HepG2 (cell line): ENCODE results near the gene NR2F1. TPM values are rescaled to one million over a fixed set of nuclear protein-coding genes. Genes with fewer than 3 reads are reported as not detected.
A peak's percentile ranks its signal among the peaks of the same experiment; 100 is the strongest.

Experiments used
- ARNTL ChIP-seq: sonication (generic); formaldehyde crosslinking; IDR thresholded peaks from 2 replicates; pipeline ENCODE4 v1.4.0; 2020; ENCODE audit warnings: mild to moderate bottlenecking, missing genetic modification reagents
- MAX ChIP-seq: IDR thresholded peaks from 2 replicates; pipeline ENCODE4 v1.6.1; 2012; ENCODE audit warnings: inconsistent platforms
- MED13 ChIP-seq: sonication (generic); formaldehyde crosslinking; IDR thresholded peaks from 2 replicates; pipeline ENCODE4 v1.5.0; 2020; ENCODE audit warnings: missing genetic modification reagents
- ZBTB40 ChIP-seq, 2 experiments: fragments of 450-650 bp in 1 of 2; sonication (generic) in 1 of 2; formaldehyde crosslinking in 1 of 2; IDR thresholded peaks; 2 replicates each; pipeline versions ENCODE4 v1.6.1 to v1.8.0; 2016 to 2022; ENCODE audit warnings: antibody characterized with exemption in 1 of 2, mild to moderate bottlenecking in 1 of 2, missing genetic modification reagents in 1 of 2
- ZMYM3 ChIP-seq: sonication (generic); formaldehyde crosslinking; IDR thresholded peaks from 2 replicates; pipeline ENCODE4 v1.5.1; 2020; ENCODE audit warnings: mild to moderate bottlenecking, missing genetic modification reagents
- ZNF276 ChIP-seq: sonication (generic); formaldehyde crosslinking; IDR thresholded peaks from 2 replicates; pipeline ENCODE4 v1.4.0; 2020; ENCODE audit warnings: mild to moderate bottlenecking, low read depth, missing genetic modification reagents
- ZNF557 ChIP-seq: sonication (generic); formaldehyde crosslinking; IDR thresholded peaks from 2 replicates; pipeline ENCODE4 v1.4.0; 2020; ENCODE audit warnings: missing genetic modification reagents
- polyA plus RNA-seq, 8 experiments: library from polyadenylated mRNA; depleted of rRNA in 3 of 8; stranded (reverse) in 7 of 8; unstranded in 1 of 8; fragments of >200 nt; fragmentation: Illumina TruSeq in 4 of 8; extraction: Trizol in 4 of 8; gene quantifications; 2 replicates each; pipeline versions ENCODE4 v1.2.1 to v1.2.3, GENCODE V29; 2011 to 2016; ENCODE audit warnings: low read depth in 4 of 8, missing spikeins in 1 of 8, mixed read lengths in 1 of 8; ENCODE audit not compliant: insufficient read depth in 1 of 8
- total RNA-seq, 5 experiments: library from RNA; depleted of rRNA; stranded (reverse); fragments of >200 nt; fragmentation: Illumina TruSeq; extraction: Trizol; gene quantifications; 2 replicates each; pipeline ENCODE4 v1.2.3, GENCODE V29; 2016; ENCODE audit warnings: low read depth in 1 of 5

NR2F1 gene
- total and polyA plus RNA-seq, 2 of the 13 experiments (the other 11 are each of a cell fraction or from before 2014, with no cell fraction given), result 17.1 to 59.7 TPM

GRCh38 chr5:93580927-93581445, 2.0 kb upstream of the NR2F1 start, which contains the start of gene NR2F1-AS1 (continued):
- TF ChIP-seq ARNTL (0 out of 2 replicates have a peak, but pooled peaks have one; percentile 45), MED13 (0 out of 2 replicates have a peak, but pooled peaks have one; percentile 11), ZMYM3 (CRISPR knock-in tag) (no peak), MAX (peak; percentile 40), ZBTB40 (IDR thresholded peaks at IDR 0.05) (no peak), ZBTB40 (CRISPR knock-in tag; IDR thresholded peaks at IDR 0.05) (no peak), ZNF276 (CRISPR knock-in tag) (0 out of 2 replicates have a peak, but pooled peaks have one; percentile 61), ZNF557 (0 out of 2 replicates have a peak, but pooled peaks have one; percentile 13)
- TF ChIP-seq, all 625 proteins: peak for 24
